GM12865 (cell line): ENCODE measurements around the gene SMIM12.

ENCODE experiments used
- DNase-seq: peaks from one replicate; pipeline ENCODE4 v3.0.0; 2010; ENCODE audit warnings: low read depth
- H3K4me3 ChIP-seq: 2 replicates; pipeline ENCODE4 v1.5.1; 2011; ENCODE audit warnings: mild to moderate bottlenecking, low read depth, low read length, control low read depth
- TF ChIP-seq, protein P1 (sequence below): IDR thresholded peaks from 2 replicates; pipeline ENCODE4 v1.5.1; 2011; ENCODE audit warnings: low read length, control low read depth, low read depth, inconsistent platforms; ENCODE audit not compliant: insufficient read depth; ENCODE audit errors: missing control alignments

SMIM12 gene

DNA sequence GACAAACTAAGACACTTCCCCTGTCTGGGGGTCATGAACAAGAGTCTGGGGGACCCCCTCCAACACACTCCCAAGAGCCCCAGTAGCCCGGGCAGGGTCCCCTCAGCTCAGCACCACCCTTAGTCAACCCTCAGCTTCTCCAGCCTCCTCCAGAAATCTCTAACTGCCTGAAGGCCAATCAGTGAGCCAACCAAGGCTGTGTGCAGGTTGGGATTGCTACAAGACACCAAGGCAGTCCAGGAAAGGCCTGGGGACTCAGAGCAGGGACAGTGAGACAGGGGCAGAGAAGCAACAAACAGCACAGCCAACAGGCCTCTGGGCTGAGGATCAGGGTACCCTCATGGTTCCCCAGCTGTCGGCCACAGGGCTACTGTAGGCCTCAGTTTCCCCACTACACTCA lies 13.3 kb downstream of the SMIM12 start:
- TF ChIP-seq, protein P1, sequence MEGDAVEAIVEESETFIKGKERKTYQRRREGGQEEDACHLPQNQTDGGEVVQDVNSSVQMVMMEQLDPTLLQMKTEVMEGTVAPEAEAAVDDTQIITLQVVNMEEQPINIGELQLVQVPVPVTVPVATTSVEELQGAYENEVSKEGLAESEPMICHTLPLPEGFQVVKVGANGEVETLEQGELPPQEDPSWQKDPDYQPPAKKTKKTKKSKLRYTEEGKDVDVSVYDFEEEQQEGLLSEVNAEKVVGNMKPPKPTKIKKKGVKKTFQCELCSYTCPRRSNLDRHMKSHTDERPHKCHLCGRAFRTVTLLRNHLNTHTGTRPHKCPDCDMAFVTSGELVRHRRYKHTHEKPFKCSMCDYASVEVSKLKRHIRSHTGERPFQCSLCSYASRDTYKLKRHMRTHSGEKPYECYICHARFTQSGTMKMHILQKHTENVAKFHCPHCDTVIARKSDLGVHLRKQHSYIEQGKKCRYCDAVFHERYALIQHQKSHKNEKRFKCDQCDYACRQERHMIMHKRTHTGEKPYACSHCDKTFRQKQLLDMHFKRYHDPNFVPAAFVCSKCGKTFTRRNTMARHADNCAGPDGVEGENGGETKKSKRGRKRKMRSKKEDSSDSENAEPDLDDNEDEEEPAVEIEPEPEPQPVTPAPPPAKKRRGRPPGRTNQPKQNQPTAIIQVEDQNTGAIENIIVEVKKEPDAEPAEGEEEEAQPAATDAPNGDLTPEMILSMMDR: no peak
- DNase-seq: no peak
- H3K4me3 ChIP-seq: no peak overlapping the region

DNA sequence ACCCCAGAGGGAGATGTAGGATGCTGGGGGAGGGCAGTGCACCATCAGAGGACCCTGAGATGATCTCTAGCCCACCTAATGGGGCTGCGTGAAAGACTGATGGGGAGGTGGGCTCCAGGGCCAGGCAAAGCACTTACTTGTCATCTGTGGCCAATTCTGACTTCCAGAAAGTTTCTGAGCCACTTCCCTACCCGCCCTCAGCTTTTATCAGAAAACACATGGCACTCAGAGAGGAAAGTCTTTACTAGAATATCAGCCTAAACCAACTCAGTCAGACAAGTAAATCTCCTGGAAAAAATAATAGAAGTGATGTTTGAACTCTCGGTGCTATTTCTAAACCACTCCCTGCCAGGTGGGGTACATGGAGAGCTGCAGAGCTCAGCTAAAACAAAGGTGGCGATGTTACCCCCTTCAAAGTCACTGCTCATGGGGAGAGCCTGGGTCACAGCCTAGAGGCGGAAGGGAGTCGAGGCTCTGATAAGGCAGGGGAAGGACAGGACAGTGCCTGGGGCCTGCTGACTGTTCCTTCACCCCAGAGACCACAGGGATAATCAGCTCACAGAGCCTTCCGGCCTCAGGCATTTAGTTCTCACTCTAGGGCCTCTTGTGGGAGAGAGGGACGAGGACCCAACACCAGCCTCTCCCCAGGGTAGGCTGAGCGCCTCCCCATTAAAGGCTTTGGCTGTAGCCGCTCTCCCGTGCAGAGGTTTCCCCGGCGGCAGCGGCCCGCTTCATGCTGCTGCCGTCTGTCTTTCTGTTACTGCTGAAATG lies 14.2 kb downstream of the SMIM12 start:
- no peak for DNase-seq
- TF ChIP-seq, protein P1: no peak
- H3K4me3 ChIP-seq: no peak overlapping the region

DNA sequence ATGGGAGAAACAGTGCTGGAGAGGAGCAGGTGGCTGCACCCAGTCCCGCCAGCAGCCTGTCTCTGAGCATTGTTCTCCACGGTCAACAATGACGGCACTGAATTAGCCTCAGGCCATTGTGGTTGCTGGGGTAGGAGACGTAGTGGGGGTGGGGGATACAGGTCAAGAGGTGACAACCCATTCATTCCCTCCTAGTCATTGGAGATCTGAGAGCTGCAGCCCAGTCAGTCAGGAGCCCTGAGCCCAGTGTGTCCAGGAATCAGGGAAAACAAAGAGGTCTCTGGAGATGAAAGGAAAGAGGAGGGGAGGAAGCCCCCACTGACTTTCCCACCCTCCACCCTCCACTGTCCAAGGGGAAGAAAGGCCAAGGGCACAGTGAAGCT lies 15.3 kb downstream of the SMIM12 start:
- H3K4me3 ChIP-seq: no peak overlapping the region
- TF ChIP-seq, protein P1: no peak
- no peak for DNase-seq

DNA sequence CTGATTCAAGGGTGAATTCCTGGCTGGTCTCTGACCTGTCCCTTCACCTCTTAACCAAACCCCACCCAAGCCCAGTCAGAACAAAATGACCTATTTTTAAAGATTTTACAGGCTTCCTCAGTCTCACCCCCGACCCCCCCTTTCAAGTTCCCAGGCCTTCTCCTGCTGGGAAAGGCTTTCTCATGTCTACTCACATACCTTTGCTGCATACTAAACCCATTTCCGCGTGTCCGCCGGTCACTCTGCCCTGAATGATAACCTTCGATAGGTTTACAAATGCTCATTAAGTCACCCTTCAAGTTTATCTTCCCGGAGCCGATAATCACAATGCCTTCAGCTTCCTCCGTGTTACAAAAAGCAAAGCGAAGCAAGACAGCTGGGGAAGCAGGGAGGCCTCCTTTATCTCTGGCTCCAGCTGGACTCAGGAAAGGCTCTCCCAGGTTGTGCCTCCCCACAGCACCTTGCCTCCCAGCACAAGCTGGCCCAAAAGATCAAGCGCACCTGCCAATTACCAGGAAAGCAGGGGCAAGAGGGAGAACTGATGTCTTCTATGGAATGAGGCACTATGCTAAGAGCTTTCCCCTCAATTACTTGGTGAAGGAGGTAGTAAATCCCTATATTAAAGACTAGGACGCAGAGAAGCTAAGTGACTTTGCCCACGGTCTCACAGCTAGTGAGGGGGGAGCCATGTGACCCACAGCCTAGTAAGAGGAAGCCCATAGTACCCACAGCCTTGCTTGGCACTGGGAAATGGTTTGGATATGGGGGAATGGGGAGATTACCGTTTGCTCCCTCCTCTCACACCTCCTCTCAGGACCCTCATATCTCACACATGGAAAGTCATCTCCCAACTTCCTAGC lies 15.9 kb downstream of the SMIM12 start:
- TF ChIP-seq, protein P1: no peak
- no peak overlapping the region for H3K4me3 ChIP-seq
- no peak for DNase-seq

DNA sequence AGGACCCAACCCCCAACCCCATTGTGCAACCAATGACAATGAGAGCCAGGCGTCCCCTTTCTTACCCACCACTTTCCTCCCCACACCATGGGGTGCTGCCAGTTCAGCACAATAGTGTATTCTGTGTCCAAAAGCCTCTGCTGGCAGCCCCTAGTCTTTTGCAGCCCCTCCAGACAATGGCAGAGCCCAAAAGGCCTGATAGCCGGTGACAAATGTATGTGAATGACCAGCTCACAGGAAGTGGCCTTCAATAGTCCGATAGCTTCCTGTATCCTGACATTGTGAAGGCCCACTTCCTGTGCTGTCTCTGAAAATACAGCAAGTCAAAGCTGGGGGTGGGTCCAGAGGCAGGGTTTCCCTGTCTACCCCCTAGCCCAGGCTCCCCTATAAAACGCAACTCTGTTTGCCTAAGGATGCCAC lies 16.6 kb downstream of the SMIM12 start:
- H3K4me3 ChIP-seq: no peak overlapping the region
- no peak for DNase-seq
- TF ChIP-seq, protein P1: no peak

DNA sequence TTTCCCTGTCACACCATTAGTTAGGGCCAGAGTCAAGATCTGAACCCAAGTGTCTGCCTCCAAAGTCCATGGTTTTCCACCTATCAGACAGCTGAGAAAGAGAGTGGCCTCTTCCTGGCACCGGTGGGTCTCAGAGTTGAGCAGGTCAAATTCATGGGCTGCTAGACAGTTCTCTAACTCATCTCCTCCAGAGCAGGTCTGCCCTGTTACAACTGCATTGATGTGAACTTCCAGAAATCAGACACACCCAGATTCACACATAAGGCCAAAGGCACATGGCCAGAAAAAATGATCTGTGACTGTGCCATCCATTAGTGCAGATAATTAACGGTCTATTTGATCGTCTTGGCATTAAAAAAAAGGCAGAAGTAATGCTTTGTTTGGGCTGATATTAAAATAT lies 17.5 kb downstream of the SMIM12 start:
- H3K4me3 ChIP-seq: no peak overlapping the region
- DNase-seq: no peak
- TF ChIP-seq, protein P1: no peak
